NCI-H748 (cell line): Measurements from ENCODE around the gene ARHGAP24.
"Not testable (repeated sequence)": the region's sequence is repeated elsewhere in the genome, so short reads cannot be mapped to it uniquely, and the experiment has no call there.

Experiments
- DNase-seq: peaks from one replicate; lab custom pipeline; 2025; ENCODE audit not compliant: unreplicated experiment; lab: John Stamatoyannopoulos, UW

The ARHGAP24 gene

GRCh38 chr4:85806334-85806733 lies 331.4 kb downstream of the ARHGAP24 start:
- no peak for DNase-seq

- no peak for DNase-seq
Observed at GRCh38 chr4:85807247-85807950, 332.4 kb downstream of the ARHGAP24 start.

GRCh38 chr4:85808104-85808503 lies 333.2 kb downstream of the ARHGAP24 start:
- DNase-seq = no peak

GRCh38 chr4:85808864-85809263 lies 333.9 kb downstream of the ARHGAP24 start:
- no peak for DNase-seq

- no peak for DNase-seq
Observed at GRCh38 chr4:85812776-85813175, 337.8 kb downstream of the ARHGAP24 start.

GRCh38 chr4:85815796-85816459 lies 341.0 kb downstream of the ARHGAP24 start:
- DNase-seq = no peak

GRCh38 chr4:85818700-85819099 lies 343.8 kb downstream of the ARHGAP24 start:
- DNase-seq = no peak

- not testable (repeated sequence) for DNase-seq
Observed at GRCh38 chr4:85820101-85820500, 345.2 kb downstream of the ARHGAP24 start.

GRCh38 chr4:85821688-85822455 lies 346.9 kb downstream of the ARHGAP24 start:
- DNase-seq = no peak

- DNase-seq = no peak
Observed at GRCh38 chr4:85823295-85823694, 348.3 kb downstream of the ARHGAP24 start.

- no peak for DNase-seq
Observed at GRCh38 chr4:85824166-85824945, 349.4 kb downstream of the ARHGAP24 start.

- DNase-seq = peak; percentile 4
Observed at GRCh38 chr4:85826060-85826678, 351.2 kb downstream of the ARHGAP24 start.

GRCh38 chr4:85828027-85828890 lies 353.3 kb downstream of the ARHGAP24 start:
- peak; percentile 62 for DNase-seq

- DNase-seq = no peak
Observed at GRCh38 chr4:85829276-85830051, 354.5 kb downstream of the ARHGAP24 start.

- no peak for DNase-seq
Observed at GRCh38 chr4:85831647-85832046, 356.7 kb downstream of the ARHGAP24 start.

GRCh38 chr4:85833302-85833701 lies 358.4 kb downstream of the ARHGAP24 start:
- no peak for DNase-seq

- DNase-seq = no peak
Observed at GRCh38 chr4:85834934-85835333, 360.0 kb downstream of the ARHGAP24 start.

- DNase-seq = no peak
Observed at GRCh38 chr4:85836588-85837438, 361.9 kb downstream of the ARHGAP24 start.
